Neural cell (in vitro differentiated cells): ENCODE results near the gene KRTAP1-4.
"Not testable (repeated sequence)": the region's sequence is repeated elsewhere in the genome, so short reads cannot be mapped to it uniquely, and the experiment has no call there.

Experiments
- CTCF ChIP-seq: fragments of 450-650 bp; IDR thresholded peaks from 2 replicates; pipeline ENCODE4 v1.5.1; 2014; ENCODE audit warnings: antibody characterized with exemption, mild to moderate bottlenecking, moderate library complexity; ENCODE audit not compliant: poor library complexity, severe bottlenecking
- EP300 ChIP-seq: fragments of 450-650 bp; conservative IDR thresholded peaks from 2 replicates; pipeline ENCODE4 v1.6.1; 2014; ENCODE audit warnings: antibody characterized with exemption, mild to moderate bottlenecking, moderate library complexity; ENCODE audit not compliant: poor library complexity, severe bottlenecking
- EZH2 ChIP-seq: fragments of 200-600, 300-800 bp; shearing (Covaris generic), sonication (generic); IDR thresholded peaks from 2 replicates; pipeline ENCODE4 v1.6.1; 2014; ENCODE audit warnings: antibody characterized with exemption, low read length, borderline replicate concordance, mild to moderate bottlenecking; ENCODE audit not compliant: insufficient read depth, poor library complexity, severe bottlenecking
- POLR2AphosphoS5 ChIP-seq: IDR thresholded peaks from 2 replicates; pipeline ENCODE4 v1.6.1; 2012
- RAD21 ChIP-seq: fragments of 450-650 bp; conservative IDR thresholded peaks from 2 replicates; pipeline ENCODE4 v1.6.1; 2014; ENCODE audit warnings: antibody characterized with exemption, mild to moderate bottlenecking, moderate library complexity
- SMC3 ChIP-seq: fragments of 450-650 bp; conservative IDR thresholded peaks from 2 replicates; pipeline ENCODE4 v1.6.1; 2014; ENCODE audit warnings: antibody characterized with exemption, mild to moderate bottlenecking, moderate library complexity; ENCODE audit not compliant: poor library complexity
- TAF1 ChIP-seq: IDR thresholded peaks from 2 replicates; pipeline ENCODE4 v1.6.1; 2012; ENCODE audit warnings: low read depth

DNA sequence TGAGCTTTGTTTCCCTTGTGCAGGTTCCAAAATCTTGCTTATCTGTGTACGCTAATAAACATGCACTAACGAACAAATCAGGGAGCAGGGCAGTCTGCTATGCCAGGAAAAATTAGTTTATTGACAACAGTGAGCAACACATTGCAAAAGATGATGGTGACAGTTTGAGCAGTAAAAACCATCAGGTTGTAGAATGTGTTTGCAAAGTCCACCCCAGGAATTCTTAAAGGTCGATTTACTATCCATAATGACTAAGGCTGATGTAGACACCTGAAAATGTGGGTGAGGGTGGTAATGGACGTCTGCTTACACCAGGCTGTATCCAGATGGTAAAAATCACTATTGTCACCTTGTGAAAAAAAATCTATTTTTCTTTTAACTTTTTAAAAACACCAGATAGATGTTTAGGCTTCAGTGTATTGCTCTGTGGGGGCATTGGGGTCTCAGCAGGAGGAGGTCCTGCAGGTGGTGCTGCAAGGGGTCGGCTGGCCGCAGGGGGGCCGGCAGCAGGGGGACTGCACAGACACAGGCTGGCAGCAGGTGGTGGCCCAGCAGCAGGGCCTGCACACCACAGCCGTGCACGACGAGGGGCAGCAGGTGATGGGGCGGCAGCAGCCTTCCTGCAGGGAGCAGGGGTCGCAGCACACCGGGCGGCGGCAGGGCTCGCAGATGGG lies 35.2 kb upstream of the KRTAP1-4 start:
- not testable (repeated sequence) for TF ChIP-seq CTCF, EP300, TAF1, POLR2AphosphoS5, EZH2, RAD21, SMC3
